D721Med (cell line): Measurements from ENCODE around the gene CFAP99.

Experiments
- DNase-seq: peaks from one replicate; pipeline ENCODE4 v3.0.0; 2011; ENCODE audit warnings: low spot score; ENCODE audit not compliant: insufficient read length
- FAIRE-seq: peaks from 2 replicates; lab custom pipeline; 2011; peaks lifted over from hg19 to GRCh38; lab: Jason Lieb, UNC
- TF ChIP-seq, protein P1 (sequence below): IDR thresholded peaks from 2 replicates; pipeline ENCODE4 v1.5.1; 2012; ENCODE audit warnings: mild to moderate bottlenecking, control low read depth; ENCODE audit not compliant: insufficient read depth; ENCODE audit errors: missing control alignments

Gene CFAP99

DNA sequence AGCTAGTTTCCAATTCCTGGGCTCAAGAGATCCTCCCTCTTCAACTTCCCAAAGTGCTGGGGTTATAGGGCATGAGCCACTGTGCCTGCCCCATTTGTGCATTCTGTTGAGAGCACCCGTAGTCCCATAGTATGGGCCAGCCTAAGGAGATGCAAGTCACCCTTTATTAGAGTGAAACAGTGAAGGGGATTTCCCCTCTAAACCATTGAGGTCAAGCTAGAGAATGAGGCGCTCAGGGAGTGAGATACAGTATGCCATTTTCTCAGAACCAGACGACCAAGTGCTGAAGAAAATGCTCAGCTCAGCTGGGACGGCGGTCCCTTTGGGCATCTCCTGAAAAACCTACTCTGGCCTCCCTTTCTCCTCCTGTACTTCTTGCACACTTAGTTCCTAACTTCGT lies 68.9 kb downstream of the CFAP99 start:
- no peak for DNase-seq
- TF ChIP-seq, protein P1, sequence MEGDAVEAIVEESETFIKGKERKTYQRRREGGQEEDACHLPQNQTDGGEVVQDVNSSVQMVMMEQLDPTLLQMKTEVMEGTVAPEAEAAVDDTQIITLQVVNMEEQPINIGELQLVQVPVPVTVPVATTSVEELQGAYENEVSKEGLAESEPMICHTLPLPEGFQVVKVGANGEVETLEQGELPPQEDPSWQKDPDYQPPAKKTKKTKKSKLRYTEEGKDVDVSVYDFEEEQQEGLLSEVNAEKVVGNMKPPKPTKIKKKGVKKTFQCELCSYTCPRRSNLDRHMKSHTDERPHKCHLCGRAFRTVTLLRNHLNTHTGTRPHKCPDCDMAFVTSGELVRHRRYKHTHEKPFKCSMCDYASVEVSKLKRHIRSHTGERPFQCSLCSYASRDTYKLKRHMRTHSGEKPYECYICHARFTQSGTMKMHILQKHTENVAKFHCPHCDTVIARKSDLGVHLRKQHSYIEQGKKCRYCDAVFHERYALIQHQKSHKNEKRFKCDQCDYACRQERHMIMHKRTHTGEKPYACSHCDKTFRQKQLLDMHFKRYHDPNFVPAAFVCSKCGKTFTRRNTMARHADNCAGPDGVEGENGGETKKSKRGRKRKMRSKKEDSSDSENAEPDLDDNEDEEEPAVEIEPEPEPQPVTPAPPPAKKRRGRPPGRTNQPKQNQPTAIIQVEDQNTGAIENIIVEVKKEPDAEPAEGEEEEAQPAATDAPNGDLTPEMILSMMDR, result no peak

DNA sequence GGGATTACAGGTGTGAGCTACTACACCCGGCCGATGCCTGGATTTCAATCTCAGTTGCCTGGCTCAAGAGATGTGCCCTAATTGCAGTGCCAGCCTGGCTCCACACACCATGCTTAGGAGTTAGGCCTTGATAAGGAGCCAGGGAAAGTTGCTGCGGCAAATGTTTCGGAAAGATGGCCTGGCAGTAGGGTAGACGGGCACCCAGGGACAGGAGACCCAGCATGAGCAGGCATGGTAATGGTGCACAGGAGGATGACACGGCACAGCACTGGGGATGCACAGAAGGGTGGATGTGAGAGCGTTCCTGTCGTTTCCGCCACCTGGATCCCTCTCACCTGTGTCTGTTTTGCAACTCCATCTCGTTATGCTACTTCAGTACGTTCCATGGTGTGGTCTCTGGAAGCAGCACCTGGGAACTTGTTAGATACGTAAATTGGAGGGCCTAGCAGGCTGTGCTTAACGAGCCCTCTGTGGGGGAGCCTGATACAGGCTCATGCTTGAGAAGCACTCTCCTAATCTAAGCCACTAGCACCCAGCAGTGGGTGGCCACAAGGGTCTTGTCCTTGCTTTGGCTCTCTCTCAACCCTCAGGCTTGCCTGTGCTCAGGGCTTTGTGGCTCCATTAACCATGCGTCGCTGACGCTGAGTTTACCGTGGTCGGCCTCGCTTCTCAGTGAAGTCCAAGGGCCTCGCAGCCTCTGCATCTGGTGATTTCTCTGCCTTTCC lies 70.5 kb downstream of the CFAP99 start:
- DNase-seq (no peak), FAIRE-seq (no peak)
- TF ChIP-seq, protein P1, result no peak

More for the DNA sequence above, 68.9 kb downstream of the CFAP99 start:
- no peak for FAIRE-seq

DNA sequence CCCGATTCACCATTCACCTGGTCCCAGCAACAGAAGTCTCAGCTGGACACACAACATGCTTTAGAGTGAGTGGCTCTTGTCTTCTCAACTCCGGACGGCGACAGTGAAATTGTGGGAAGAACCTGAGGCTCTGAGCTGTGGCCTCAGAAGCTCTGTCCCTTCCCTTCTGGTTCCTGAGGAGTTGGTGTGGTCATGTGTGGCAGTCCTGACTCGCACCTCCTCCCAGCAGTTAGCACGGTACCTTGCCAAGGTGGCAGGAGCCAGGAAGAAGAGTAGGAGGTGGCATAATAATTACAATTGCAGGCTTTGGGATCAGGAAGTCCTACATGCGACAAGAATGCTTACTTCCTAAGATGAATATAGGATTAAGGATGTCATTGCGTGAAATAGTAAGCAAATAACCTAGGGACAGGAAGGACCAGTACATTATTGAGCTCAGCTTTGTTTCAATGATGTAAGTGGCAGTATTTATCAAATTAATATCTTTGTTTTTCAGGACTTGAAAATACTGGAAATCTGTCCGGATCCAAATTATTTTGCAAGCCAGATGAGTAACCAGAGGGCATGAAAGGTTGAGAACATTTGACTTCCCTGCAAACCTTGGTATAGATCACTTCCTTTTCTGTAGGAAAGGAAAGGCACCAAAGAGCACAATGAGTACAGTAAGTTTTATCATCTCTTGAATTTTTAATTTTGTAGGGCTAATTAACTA lies 71.2 kb downstream of the CFAP99 start:
- no peak for FAIRE-seq
- TF ChIP-seq, protein P1, result no peak
- DNase-seq, result no peak

DNA sequence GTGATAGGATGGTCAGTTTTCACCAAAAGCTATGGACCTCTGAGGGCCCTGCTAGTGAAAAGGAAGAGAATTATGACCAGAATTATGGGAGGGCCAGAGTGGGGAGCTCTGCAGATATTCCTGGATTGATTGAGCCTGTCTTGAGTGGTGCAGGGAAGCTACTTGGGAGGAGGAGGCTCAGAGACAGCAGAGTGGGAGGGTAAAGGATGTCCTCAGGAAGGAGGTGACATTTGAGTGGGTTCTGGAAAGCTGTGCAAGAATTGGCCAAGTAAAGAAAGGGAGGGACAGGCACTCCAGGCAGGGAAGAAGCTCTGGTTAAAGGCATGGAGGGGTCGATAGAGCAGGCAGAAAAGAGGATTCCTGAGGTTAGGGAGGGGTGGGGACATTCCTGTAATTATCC lies 74.2 kb downstream of the CFAP99 start:
- DNase-seq (no peak), FAIRE-seq (no peak)
- TF ChIP-seq, protein P1, result no peak

DNA sequence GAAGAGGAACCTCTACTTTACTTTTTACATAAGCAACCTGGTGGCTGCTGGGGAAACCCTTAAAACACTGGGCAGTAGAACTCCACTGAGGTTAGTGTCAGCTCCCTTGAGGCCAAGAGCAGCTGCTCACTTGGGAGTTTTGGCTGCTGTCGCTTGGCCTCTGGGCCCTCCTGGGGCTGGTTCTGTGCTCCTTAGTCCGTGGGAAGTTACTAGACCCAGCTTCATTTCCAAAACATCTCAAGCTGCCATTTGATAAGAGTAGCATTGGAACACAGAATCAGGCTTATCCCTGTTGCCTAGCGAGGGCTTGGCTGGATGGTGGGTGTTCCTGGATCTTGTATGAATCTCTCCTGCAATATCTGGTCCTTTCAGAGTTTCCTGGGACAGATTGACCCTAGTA lies 76.2 kb downstream of the CFAP99 start:
- no peak for DNase-seq
- TF ChIP-seq, protein P1, result no peak
- FAIRE-seq, result no peak

DNA sequence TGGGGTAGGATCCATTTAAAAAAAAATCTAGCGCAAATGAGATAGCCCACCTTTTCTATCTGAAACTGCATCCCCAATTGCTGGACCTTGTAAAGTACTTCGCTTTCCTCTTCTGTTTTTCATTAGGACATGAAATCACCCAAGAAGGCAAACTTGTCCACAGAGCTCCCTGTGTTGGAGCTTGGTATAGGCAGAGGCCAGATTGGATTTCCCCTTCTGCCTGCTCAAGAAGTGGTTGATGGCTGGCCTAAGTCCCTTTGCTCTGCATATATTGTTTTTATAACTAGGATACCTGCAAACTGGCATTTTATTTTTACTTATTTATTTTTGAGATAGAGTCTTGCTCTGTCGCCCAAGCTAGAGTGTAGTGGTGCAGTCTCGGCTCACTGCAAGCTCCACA lies 78.6 kb downstream of the CFAP99 start:
- DNase-seq (no peak), FAIRE-seq (no peak)
- TF ChIP-seq, protein P1, result no peak

DNA sequence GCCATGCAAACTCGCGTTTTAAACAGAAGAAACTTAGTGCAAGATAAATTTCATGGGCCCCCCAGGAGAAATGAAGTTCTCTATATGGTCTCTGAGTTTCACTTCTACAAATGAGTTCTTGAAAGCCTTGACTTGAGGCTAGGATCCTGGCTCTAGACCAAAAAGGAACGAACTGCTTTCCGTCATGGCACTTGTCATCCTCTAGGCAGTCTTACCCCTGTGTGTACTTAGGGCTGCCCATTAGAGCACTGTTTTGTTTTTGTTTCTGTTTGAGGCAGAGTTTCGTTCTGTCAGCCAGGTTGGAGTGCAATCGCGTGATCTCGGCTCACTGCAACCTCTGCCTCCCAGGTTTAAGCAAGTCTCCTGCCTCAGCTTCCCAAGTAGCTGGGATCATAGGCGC lies 79.2 kb downstream of the CFAP99 start:
- FAIRE-seq, result no peak
- no peak for DNase-seq
- TF ChIP-seq, protein P1, result no peak
